HepG2 (cell line): ENCODE data around the gene SMIM12. TPM values are rescaled to one million over a fixed set of nuclear protein-coding genes. Genes with fewer than 3 reads are reported as not detected.

ENCODE experiments used
- ATAC-seq: fragments of 200-7000 bp; cut with Tn5 transposase; 3 replicates; pipeline ENCODE4 v1.9.1; 2020; ENCODE audit warnings: mild to moderate bottlenecking, moderate library complexity
- BruUV-seq: library from RNA; stranded (reverse); fragments of 400-500 nt; replicated peaks from 2 replicates; lab custom pipeline; 2021; lab: Mats Ljungman, UMichigan
- CTCF ChIA-PET: fragments of 300-600 bp; formaldehyde crosslinking; extraction: SDS; loops from one replicate; lab custom pipeline; 2021; ENCODE audit warnings: low total read pairs, inconsistent platforms, low intra/inter-chr PET ratio; lab: Yijun Ruan, JAX
- POLR2A ChIA-PET: fragments of 350-600 bp; sonication (Branson Sonifier 250); formaldehyde crosslinking; loops from one replicate; lab custom pipeline; 2020; ENCODE audit warnings: antibody characterized with exemption, inconsistent platforms; lab: Yijun Ruan, JAX
- DNase-seq: peaks from one replicate; pipeline ENCODE4 v3.0.0-alpha.2; 2015; ENCODE audit warnings: low spot score
- FAIRE-seq: peaks from 3 replicates; lab custom pipeline; 2011; peaks lifted over from hg19 to GRCh38; lab: Jason Lieb, UNC
- H2AFZ ChIP-seq: one replicate; pipeline ENCODE4 v1.6.1; 2011; ENCODE audit warnings: low read length, inconsistent platforms
- H3K27ac ChIP-seq: fragments of 300-600 bp; 3 replicates; pipeline ENCODE4 v1.8.0; 2011; ENCODE audit warnings: mixed run types, mild to moderate bottlenecking, mixed read lengths, low read length, inconsistent platforms; ENCODE audit not compliant: insufficient read depth; ENCODE audit errors: extremely low read length
- H3K27me3 ChIP-seq, 2 experiments: fragments of 200-600 bp in 1 of 2; 2 replicates in 1 of 2; 3 replicates in 1 of 2; pipeline versions ENCODE4 v1.6.0 to v1.8.0; 2011; ENCODE audit warnings: low read length in 2 of 2, mild to moderate bottlenecking in 2 of 2, moderate library complexity in 2 of 2, inconsistent platforms in 1 of 2; ENCODE audit not compliant: insufficient read depth in 2 of 2, control insufficient read depth in 1 of 2
- H3K36me3 ChIP-seq, 2 experiments: fragments of 200-600 bp in 1 of 2; replicated peaks in 1 of 2; 2 replicates in 1 of 2; 3 replicates in 1 of 2; pipeline versions ENCODE4 v1.5.1 to v1.8.0; 2011; ENCODE audit warnings: low read length in 2 of 2, inconsistent platforms in 1 of 2; ENCODE audit not compliant: insufficient read depth in 2 of 2, control insufficient read depth in 1 of 2
- H3K4me1 ChIP-seq: 2 replicates; pipeline ENCODE4 v1.5.1; 2012; ENCODE audit warnings: low read length, inconsistent platforms; ENCODE audit not compliant: insufficient read depth
- H3K4me2 ChIP-seq: 2 replicates; pipeline ENCODE4 v1.6.0; 2011; ENCODE audit warnings: low read depth, low read length, inconsistent platforms
- H3K4me3 ChIP-seq, 3 experiments: fragments of 200-600 bp in 1 of 3; sonication (generic), shearing (Covaris generic) in 1 of 3; replicated peaks in 1 of 3; 2 replicates each; pipeline ENCODE4 v1.5.1; 2011 to 2016; ENCODE audit warnings: low read length in 3 of 3, inconsistent platforms in 2 of 3, low read depth in 2 of 3, mild to moderate bottlenecking in 2 of 3, control low read depth in 1 of 3, mixed read lengths in 1 of 3; ENCODE audit not compliant: insufficient read depth in 1 of 3
- H3K79me2 ChIP-seq: one replicate; pipeline ENCODE4 v1.6.1; 2011; ENCODE audit warnings: low read length, inconsistent platforms; ENCODE audit not compliant: insufficient read depth
- H3K9ac ChIP-seq: 2 replicates; pipeline ENCODE4 v1.6.0; 2011; ENCODE audit warnings: mild to moderate bottlenecking, low read depth, low read length, inconsistent platforms; ENCODE audit not compliant: insufficient read depth
- H3K9me3 ChIP-seq: 2 replicates; pipeline ENCODE4 v1.5.1; 2012; ENCODE audit warnings: mild to moderate bottlenecking, low read length
- H4K20me1 ChIP-seq: 2 replicates; pipeline ENCODE4 v1.6.0; 2011; ENCODE audit warnings: inconsistent platforms, mild to moderate bottlenecking, low read length, moderate library complexity; ENCODE audit not compliant: insufficient read depth
- MIER2 ChIP-seq: IDR thresholded peaks from 2 replicates; pipeline ENCODE4 v1.6.1; 2016; ENCODE audit warnings: missing biosample characterization, missing genetic modification reagents
- NFRKB ChIP-seq: fragments of 450-650 bp; IDR thresholded peaks from 2 replicates; pipeline ENCODE4 v1.6.1; 2017
- SRY ChIP-seq: sonication (generic); formaldehyde crosslinking; IDR thresholded peaks from 2 replicates; pipeline ENCODE4 v1.8.0; 2022; ENCODE audit warnings: mild to moderate bottlenecking, missing genetic modification reagents
- U2AF1 ChIP-seq: fragments of 200-400 bp; formaldehyde crosslinking; optimal IDR thresholded peaks from 2 replicates; pipeline ENCODE3; 2017; ENCODE audit warnings: mild to moderate bottlenecking, low read depth, low read length
- XRCC5 ChIP-seq: fragments of 200-400 bp; formaldehyde crosslinking; optimal IDR thresholded peaks from 2 replicates; pipeline ENCODE3; 2017; ENCODE audit warnings: mild to moderate bottlenecking, low read length
- ZBTB20 ChIP-seq: sonication (generic); formaldehyde crosslinking; IDR thresholded peaks from 2 replicates; pipeline ENCODE4 v1.8.1; 2023; ENCODE audit warnings: missing genetic modification reagents, low read depth, mild to moderate bottlenecking, borderline replicate concordance
- ZFP82 ChIP-seq: sonication (generic); formaldehyde crosslinking; IDR thresholded peaks from 2 replicates; pipeline ENCODE4 v1.5.1; 2020; ENCODE audit warnings: mild to moderate bottlenecking, missing genetic modification reagents, borderline replicate concordance
- ZNF333 ChIP-seq: sonication (generic); formaldehyde crosslinking; IDR thresholded peaks from 2 replicates; pipeline ENCODE4 v1.4.0; 2020; ENCODE audit warnings: mild to moderate bottlenecking, missing genetic modification reagents, borderline replicate concordance
- WGBS: methylation state at CpG from one replicate; pipeline ENCODE4 v1.1.6; 2017; ENCODE audit warnings: low lambda C conversion rate; 5-methylcytosine and 5-hydroxymethylcytosine counted together
- in situ Hi-C: cut with HindIII; loops from 2 replicates; pipeline ENCODE4 v1.10.0; 2017; ENCODE audit warnings: low pct_unique_long_range_greater_than_20kb; ENCODE audit not compliant: extremely low pct_ligation_motif_present
- intact Hi-C: fragments of 100-400 bp; cut with micrococcal nuclease; formaldehyde crosslinking; loops from one replicate; pipeline ENCODE4 v1.10.0; 2022; ENCODE audit not compliant: unreplicated experiment
- polyA plus RNA-seq, 8 experiments: library from polyadenylated mRNA; depleted of rRNA in 3 of 8; stranded (reverse) in 7 of 8; unstranded in 1 of 8; fragments of >200 nt; fragmentation: Illumina TruSeq in 4 of 8; extraction: Trizol in 4 of 8; gene quantifications; 2 replicates each; pipeline versions ENCODE4 v1.2.1 to v1.2.3, GENCODE V29; 2011 to 2016; ENCODE audit warnings: low read depth in 4 of 8, missing spikeins in 1 of 8, mixed read lengths in 1 of 8; ENCODE audit not compliant: insufficient read depth in 1 of 8
- total RNA-seq, 5 experiments: library from RNA; depleted of rRNA; stranded (reverse); fragments of >200 nt; fragmentation: Illumina TruSeq; extraction: Trizol; gene quantifications; 2 replicates each; pipeline ENCODE4 v1.2.3, GENCODE V29; 2016; ENCODE audit warnings: low read depth in 1 of 5
- TF ChIP-seq, protein P1 (sequence below): sonication (generic); formaldehyde crosslinking; IDR thresholded peaks from 2 replicates; pipeline ENCODE4 v1.8.0; 2022; ENCODE audit warnings: mild to moderate bottlenecking, missing genetic modification reagents
- TF ChIP-seq, protein P2 (sequence below): sonication (generic); formaldehyde crosslinking; IDR thresholded peaks from 2 replicates; pipeline ENCODE4 v1.4.0; 2020; ENCODE audit warnings: mild to moderate bottlenecking, low read depth, missing genetic modification reagents
- TF ChIP-seq, protein P3 (sequence below): sonication (generic); formaldehyde crosslinking; IDR thresholded peaks from 2 replicates; pipeline ENCODE4 v1.8.0; 2022; ENCODE audit warnings: missing genetic modification reagents, mild to moderate bottlenecking, borderline replicate concordance

Gene SMIM12
- total and polyA plus RNA-seq, 2 of the 13 experiments (the other 11 are each of a cell fraction or from before 2014, with no cell fraction given) = 20.1 to 41.3 TPM

DNA sequence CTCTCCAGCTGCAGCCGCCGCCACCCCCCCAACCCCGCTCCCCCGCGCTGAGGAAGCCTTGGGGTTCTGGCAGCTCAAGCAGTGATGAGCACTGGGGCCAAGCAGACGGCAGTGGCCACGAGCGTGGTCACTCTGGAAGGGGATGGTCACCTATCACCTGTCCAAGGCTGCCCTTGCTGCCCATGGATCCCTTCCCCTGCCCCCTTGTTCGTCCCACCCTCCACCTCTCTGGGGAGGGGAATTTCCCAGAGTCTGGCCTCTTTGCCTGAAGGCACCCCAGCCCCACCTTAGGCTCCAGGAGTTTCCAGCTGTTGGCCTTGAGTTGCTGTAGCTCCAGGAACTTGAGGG, 7.2 kb upstream of the SMIM12 start:
- DNase-seq = no peak
- 0 out of 2 replicates have a peak, but pooled peaks have one; percentile 42 for TF ChIP-seq ZFP82 (CRISPR knock-in tag)
- TF ChIP-seq, protein P1, sequence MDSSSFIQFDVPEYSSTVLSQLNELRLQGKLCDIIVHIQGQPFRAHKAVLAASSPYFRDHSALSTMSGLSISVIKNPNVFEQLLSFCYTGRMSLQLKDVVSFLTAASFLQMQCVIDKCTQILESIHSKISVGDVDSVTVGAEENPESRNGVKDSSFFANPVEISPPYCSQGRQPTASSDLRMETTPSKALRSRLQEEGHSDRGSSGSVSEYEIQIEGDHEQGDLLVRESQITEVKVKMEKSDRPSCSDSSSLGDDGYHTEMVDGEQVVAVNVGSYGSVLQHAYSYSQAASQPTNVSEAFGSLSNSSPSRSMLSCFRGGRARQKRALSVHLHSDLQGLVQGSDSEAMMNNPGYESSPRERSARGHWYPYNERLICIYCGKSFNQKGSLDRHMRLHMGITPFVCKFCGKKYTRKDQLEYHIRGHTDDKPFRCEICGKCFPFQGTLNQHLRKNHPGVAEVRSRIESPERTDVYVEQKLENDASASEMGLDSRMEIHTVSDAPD (CRISPR knock-in tag) = no peak
- TF ChIP-seq, all 625 proteins: peak for 1
- Histone ChIP-seq H3K36me3 (no peaks in the 10 kb centered on the region), H3K4me2 (peak overlapping the region; percentile 81), H3K27ac (no peak overlapping the region), H3K4me3 (peak overlapping the region in 2 of 3 experiments; percentile 29 to 64; a peak in 1 of 6 replicates), H4K20me1 (no peaks in the 10 kb centered on the region), H3K79me2 (no peaks in the 10 kb centered on the region), H3K27me3 (peaks cover 1 to 23% of the 10 kb centered on the region in 2 experiments), H3K9ac (peak overlapping the region; percentile 58; the same call in 1 of the 2 replicates), H3K9me3 (no peaks in the 10 kb centered on the region), H2AFZ (no peak overlapping the region), H3K4me1 (peaks cover 6% of the 10 kb centered on the region; the same call in 1 of the 2 replicates)
- BruUV-seq = no TSS peak
- in situ Hi-C loops = no loop called here
- no peak for FAIRE-seq
- intact Hi-C loops = loop anchor here (1.0 to 2.0 kb wide), 2 partner anchors 14 to 80 kb away; no protein-coding TSS in a partner anchor
- POLR2A ChIA-PET = interaction anchor here (0.9 to 1.4 kb wide), 3 partner anchors 20 to 118 kb away, joined by 3 to 5 read pairs (median 3); partner anchors contain the start of gene TMEM35B
- CTCF ChIA-PET = interaction anchor here (1.6 to 1.7 kb wide), 2 partner anchors 14 to 80 kb away, joined by 14 to 15 read pairs; no protein-coding TSS in a partner anchor
- WGBS = no CpG with 5 or more reads among the region's 9 CpGs
- peak; percentile 12; the same call in 1 of the 3 replicates for ATAC-seq

DNA sequence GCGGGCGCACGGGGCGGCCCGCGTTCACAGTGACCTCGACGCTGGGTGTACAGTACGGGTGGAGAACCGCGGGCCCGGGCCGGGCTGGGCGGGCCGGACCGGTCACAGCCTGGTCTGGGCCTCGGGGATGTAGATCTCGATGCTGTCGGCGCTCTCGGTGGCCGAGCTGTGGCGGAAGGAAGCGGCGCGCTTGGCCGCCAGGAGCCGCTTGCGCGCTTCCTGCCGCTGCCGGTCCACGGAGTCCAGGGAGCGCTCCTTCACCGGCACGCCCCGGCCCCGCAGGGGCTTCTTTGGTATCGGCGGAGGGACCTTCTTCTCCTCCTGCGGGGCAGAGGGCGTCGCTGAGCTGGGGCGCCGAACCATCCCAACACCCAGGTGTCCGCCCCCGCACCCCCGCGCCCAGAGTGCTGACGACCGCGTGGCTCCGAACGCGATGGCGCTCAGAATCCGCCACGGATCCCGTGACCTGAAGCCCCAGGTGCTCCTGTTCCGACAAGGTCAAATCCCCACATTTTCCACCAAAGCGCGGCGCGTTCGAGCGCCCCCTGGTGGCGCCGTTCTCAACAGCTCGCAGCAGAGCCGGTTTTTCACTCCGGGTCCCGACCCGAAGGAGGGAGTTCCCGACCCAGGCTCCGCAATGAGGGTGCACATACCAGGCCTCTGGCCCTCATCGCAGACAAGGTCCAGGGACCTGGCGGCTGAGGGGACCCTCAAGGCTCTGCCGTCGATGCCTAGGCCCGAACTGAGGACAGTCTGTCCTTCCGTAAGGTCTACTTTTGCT, 6.6 kb upstream of the SMIM12 start:
- Histone ChIP-seq H3K9ac (peak overlapping the region; percentile 58), H3K4me2 (peak overlapping the region; percentile 81), H3K27me3 (peaks cover 1 to 17% of the 10 kb centered on the region in 2 experiments), H3K9me3 (no peaks in the 10 kb centered on the region), H3K79me2 (no peaks in the 10 kb centered on the region), H3K4me3 (peak overlapping the region; percentile 34 to 64 (median 54); a peak in 5 of 6 replicates), H2AFZ (no peak overlapping the region), H3K36me3 (no peaks in the 10 kb centered on the region), H3K4me1 (peaks cover 6% of the 10 kb centered on the region; the same call in 1 of the 2 replicates), H4K20me1 (no peaks in the 10 kb centered on the region), H3K27ac (no peak overlapping the region)
- 63% methylated on average over 20 of the region's 81 CpGs for WGBS
- intact Hi-C loops (loop anchor here (1.0 to 2.0 kb wide), 2 partner anchors 13 to 80 kb away; no protein-coding TSS in a partner anchor), in situ Hi-C loops (no loop called here)
- ATAC-seq (peak; percentile 73), FAIRE-seq (no peak), DNase-seq (peak; percentile 41)
- CTCF ChIA-PET = interaction anchor here (1.6 to 1.7 kb wide), 2 partner anchors 13 to 80 kb away, joined by 14 to 15 read pairs; no protein-coding TSS in a partner anchor
- no TSS peak for BruUV-seq
- POLR2A ChIA-PET = interaction anchor here (0.9 to 1.4 kb wide), 3 partner anchors 19 to 119 kb away, joined by 3 to 5 read pairs (median 3); partner anchors contain the start of gene TMEM35B
- TF ChIP-seq, protein P2, sequence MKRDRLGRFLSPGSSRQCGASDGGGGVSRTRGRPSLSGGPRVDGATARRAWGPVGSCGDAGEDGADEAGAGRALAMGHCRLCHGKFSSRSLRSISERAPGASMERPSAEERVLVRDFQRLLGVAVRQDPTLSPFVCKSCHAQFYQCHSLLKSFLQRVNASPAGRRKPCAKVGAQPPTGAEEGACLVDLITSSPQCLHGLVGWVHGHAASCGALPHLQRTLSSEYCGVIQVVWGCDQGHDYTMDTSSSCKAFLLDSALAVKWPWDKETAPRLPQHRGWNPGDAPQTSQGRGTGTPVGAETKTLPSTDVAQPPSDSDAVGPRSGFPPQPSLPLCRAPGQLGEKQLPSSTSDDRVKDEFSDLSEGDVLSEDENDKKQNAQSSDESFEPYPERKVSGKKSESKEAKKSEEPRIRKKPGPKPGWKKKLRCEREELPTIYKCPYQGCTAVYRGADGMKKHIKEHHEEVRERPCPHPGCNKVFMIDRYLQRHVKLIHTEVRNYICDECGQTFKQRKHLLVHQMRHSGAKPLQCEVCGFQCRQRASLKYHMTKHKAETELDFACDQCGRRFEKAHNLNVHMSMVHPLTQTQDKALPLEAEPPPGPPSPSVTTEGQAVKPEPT (CRISPR knock-in tag) = no peak
- TF ChIP-seq MIER2 (no peak), ZNF333 (0 out of 2 replicates have a peak, but pooled peaks have one; percentile 50), XRCC5 (peak; percentile 76), ZBTB20 (CRISPR knock-in tag) (no peak), U2AF1 (peak; percentile 34), SRY (CRISPR knock-in tag) (no peak), NFRKB (no peak)
- TF ChIP-seq, protein P3, sequence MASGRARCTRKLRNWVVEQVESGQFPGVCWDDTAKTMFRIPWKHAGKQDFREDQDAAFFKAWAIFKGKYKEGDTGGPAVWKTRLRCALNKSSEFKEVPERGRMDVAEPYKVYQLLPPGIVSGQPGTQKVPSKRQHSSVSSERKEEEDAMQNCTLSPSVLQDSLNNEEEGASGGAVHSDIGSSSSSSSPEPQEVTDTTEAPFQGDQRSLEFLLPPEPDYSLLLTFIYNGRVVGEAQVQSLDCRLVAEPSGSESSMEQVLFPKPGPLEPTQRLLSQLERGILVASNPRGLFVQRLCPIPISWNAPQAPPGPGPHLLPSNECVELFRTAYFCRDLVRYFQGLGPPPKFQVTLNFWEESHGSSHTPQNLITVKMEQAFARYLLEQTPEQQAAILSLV = no peak
